Measurements from ENCODE around the gene NGEF. TPM values are rescaled to one million over a fixed set of nuclear protein-coding genes. Genes with fewer than 3 reads are reported as not detected.
A peak's percentile ranks its signal among the peaks of the same experiment; 100 is the strongest.

NGEF gene
- total RNA-seq, 3 donors from 2014 or later = 1.6 to 6.3 TPM; not detected in 1

DNA sequence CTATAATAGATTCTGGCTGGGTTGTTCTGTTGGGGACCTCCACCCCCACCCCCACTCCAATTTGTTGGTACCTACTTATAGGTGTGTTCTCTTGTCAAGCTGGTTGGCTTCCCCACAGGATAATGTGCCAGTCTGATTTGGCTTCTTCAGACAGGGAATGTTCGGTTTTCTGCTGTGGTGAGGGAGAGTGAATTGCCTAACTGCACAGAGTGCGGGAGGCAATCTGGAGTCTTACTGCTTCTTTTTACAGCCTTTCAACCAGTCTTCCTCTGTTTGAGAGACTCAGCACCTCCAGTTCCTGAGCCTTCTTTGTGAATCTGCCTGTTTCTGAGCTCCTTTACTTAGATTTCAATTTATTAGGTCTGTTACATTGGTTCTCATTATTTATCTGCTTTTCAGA is 170.4 kb downstream of the NGEF start:
- no peaks in the 10 kb centered on the region for H3K4me1 ChIP-seq
- intact Hi-C loops (cut with DNase I; ENCODE audit: low total_unique reads) = no loop called here
- no peak for DNase-seq (ENCODE audit: low spot score in 2 of 2)
- no peak overlapping the region for H3K4me3 ChIP-seq
- TF ChIP-seq POLR2A (IDR thresholded peaks at IDR 0.05) = no peak
- TF ChIP-seq POLR2AphosphoS5 (IDR thresholded peaks at IDR 0.05) = no peak
- TF ChIP-seq CTCF (IDR thresholded peaks at IDR 0.05) = no peak
- peaks cover 16% of the 10 kb centered on the region for H3K36me3 ChIP-seq
- H3K9me3 ChIP-seq = no peaks in the 10 kb centered on the region
- H3K27me3 ChIP-seq = no peaks in the 10 kb centered on the region
- no peak overlapping the region for H3K27ac ChIP-seq

- no peak for DNase-seq (ENCODE audit: low spot score in 2 of 2)
- peak overlapping the region in 1 of 2 donors; percentile 6 for H3K27ac ChIP-seq
- peaks cover 2% of the 10 kb centered on the region for H3K36me3 ChIP-seq
- TF ChIP-seq CTCF (IDR thresholded peaks at IDR 0.05) (no peak), POLR2A (IDR thresholded peaks at IDR 0.05) (no peak), POLR2AphosphoS5 (IDR thresholded peaks at IDR 0.05) (no peak)
- no peak overlapping the region for H3K4me3 ChIP-seq
- H3K27me3 ChIP-seq = no peaks in the 10 kb centered on the region
- H3K9me3 ChIP-seq = no peaks in the 10 kb centered on the region
- H3K4me1 ChIP-seq = no peaks in the 10 kb centered on the region
- intact Hi-C loops (cut with DNase I; ENCODE audit: low total_unique reads) = no loop called here
Measured at GRCh38 chr2:232839411-232840079, 173.5 kb downstream of the NGEF start.

- no peak for DNase-seq (ENCODE audit: low spot score in 2 of 2)
- no peaks in the 10 kb centered on the region for H3K9me3 ChIP-seq
Measured at GRCh38 chr2:232838406-232838874, 174.6 kb downstream of the NGEF start.

DNA sequence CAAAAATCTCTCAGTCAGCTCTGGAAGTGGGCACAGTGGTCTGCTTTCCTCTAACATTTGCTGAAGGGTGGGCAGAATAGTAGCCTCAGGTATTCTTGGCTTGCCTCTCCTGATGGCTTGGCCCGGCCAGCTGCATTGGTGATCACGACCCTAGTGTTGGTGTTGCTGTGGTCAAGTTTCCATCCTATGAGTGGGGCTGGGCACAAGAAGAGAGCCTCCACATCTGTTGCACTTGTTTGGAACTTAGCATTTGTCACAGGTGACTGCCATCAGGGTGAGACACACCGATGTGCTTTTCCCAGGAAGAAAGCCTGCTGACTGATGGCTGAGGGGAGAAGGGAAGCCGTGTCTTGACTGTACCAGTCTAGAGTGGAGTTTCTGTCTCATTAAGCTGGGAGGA is 176.1 kb downstream of the NGEF start:
- H3K4me1 ChIP-seq = no peaks in the 10 kb centered on the region
- H3K4me3 ChIP-seq = no peak overlapping the region
- DNase-seq (ENCODE audit: low spot score in 2 of 2) = no peak
- intact Hi-C loops (cut with DNase I; ENCODE audit: low total_unique reads) = no loop called here
- H3K9me3 ChIP-seq = no peaks in the 10 kb centered on the region
- H3K36me3 ChIP-seq = peaks cover 3% of the 10 kb centered on the region
- no peaks in the 10 kb centered on the region for H3K27me3 ChIP-seq
- no peak overlapping the region for H3K27ac ChIP-seq
- no peak for TF ChIP-seq POLR2AphosphoS5 (IDR thresholded peaks at IDR 0.05)
- no peak for TF ChIP-seq CTCF (IDR thresholded peaks at IDR 0.05)
- TF ChIP-seq POLR2A (IDR thresholded peaks at IDR 0.05) = no peak

More at GRCh38 chr2:232838406-232838874, 174.6 kb downstream of the NGEF start:
- intact Hi-C loops (cut with DNase I; ENCODE audit: low total_unique reads) = no loop called here
- Histone ChIP-seq H3K27me3 (no peaks in the 10 kb centered on the region), H3K4me3 (no peak overlapping the region), H3K27ac (no peak overlapping the region), H3K36me3 (peaks cover 3% of the 10 kb centered on the region), H3K4me1 (no peaks in the 10 kb centered on the region)
- TF ChIP-seq CTCF (IDR thresholded peaks at IDR 0.05) (no peak), POLR2AphosphoS5 (IDR thresholded peaks at IDR 0.05) (no peak), POLR2A (IDR thresholded peaks at IDR 0.05) (no peak)

DNA sequence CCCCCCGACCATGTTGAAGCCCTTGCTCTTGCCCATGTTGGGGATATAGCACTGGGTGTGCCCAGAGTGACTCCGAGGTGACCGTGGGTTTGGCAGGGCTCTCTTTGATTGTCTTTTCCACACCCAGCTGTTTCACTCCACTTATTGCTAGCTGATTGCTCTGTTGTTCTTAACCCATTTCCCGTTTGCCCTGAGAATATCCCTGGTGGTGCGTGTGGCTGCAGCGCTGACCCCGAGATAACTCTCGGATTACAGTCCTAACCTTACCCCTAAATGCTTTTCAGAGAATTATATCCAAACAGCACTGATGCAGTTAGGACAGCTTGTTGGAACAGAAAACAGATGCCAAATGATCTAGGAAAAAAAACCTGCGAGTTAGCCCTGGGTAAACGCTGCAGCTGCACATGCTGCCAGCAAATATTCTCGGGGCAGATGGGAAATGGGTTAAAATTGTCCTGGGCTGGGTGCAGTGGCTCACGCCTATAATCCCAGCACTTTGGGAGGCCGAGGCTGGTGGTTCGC is 177.3 kb downstream of the NGEF start:
- peaks cover 3% of the 10 kb centered on the region for H3K36me3 ChIP-seq

More for the DNA sequence above, 177.3 kb downstream of the NGEF start:
- TF ChIP-seq POLR2AphosphoS5 (IDR thresholded peaks at IDR 0.05) (no peak), CTCF (IDR thresholded peaks at IDR 0.05) (no peak), POLR2A (IDR thresholded peaks at IDR 0.05) (no peak)
- Histone ChIP-seq H3K27ac (no peak overlapping the region), H3K4me3 (no peak overlapping the region), H3K27me3 (no peaks in the 10 kb centered on the region), H3K4me1 (no peaks in the 10 kb centered on the region), H3K9me3 (no peaks in the 10 kb centered on the region)
- DNase-seq (ENCODE audit: low spot score in 2 of 2) = no peak
- intact Hi-C loops (cut with DNase I; ENCODE audit: low total_unique reads) = no loop called here
